ENCODE results near the gene ICA1.

ICA1 gene

DNA sequence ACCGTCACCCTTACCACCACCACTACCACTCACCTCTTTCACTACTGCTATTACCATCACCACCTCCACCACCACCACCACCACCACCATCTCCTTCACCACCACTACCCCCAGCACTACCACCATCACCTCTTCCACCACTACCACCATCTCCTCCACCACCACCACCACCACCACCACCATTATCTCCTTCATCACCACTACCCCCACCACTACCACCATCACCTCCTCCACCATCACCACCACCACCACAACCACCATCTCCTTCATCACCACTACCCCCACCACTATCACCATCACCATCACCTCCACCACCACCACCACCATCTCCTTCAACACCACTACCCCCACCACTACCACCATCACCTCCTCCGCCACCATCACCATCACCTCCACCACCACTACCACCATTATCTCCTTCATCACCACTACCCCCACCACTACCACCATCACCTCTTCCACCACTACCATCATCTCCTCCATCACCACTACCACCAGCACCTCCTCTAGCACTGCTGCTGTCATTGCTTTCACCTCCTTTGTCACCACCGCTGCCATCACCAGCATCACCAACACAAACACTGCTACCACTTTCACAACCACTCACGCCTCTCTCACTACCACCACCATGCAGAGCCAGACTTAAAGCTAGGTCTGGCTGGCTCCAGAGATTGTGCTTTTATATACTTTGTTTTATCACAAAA, 109.3 kb downstream of the ICA1 start:
- Histone ChIP-seq H3K9me3 (ENCODE audit: control insufficient read depth, insufficient read depth, low read depth, low read length) (no peaks in the 10 kb centered on the region), H3K4me1 (ENCODE audit: control insufficient read depth, insufficient read depth, low read length) (no peaks in the 10 kb centered on the region), H3K27ac (ENCODE audit: extremely low read depth, low read depth, low read length) (no peak overlapping the region), H3K36me3 (ENCODE audit: control insufficient read depth in 2 of 2, insufficient read depth in 1 of 2, low read length in 2 of 2) (no peaks in the 10 kb centered on the region), H3K4me3 (ENCODE audit: low read depth, low read length) (no peak overlapping the region)
- ChIA-PET POLR2A (no interaction called here), CTCF (no interaction called here)
- TF ChIP-seq ZNF473 (tag by site-specific recombination; IDR thresholded peaks at IDR 0.05) (no peak), ZNF112 (tag by site-specific recombination; IDR thresholded peaks at IDR 0.05) (no peak), ZNF530 (tag by site-specific recombination; IDR thresholded peaks at IDR 0.05; ENCODE audit: low read depth) (no peak), KLF10 (tag by site-specific recombination; IDR thresholded peaks at IDR 0.05) (no peak), GLI4 (tag by site-specific recombination; IDR thresholded peaks at IDR 0.05) (no peak), ZNF585B (tag by site-specific recombination; IDR thresholded peaks at IDR 0.05) (no peak), SALL2 (tag by site-specific recombination; IDR thresholded peaks at IDR 0.05; ENCODE audit: borderline replicate concordance) (no peak), ZNF223 (tag by site-specific recombination; IDR thresholded peaks at IDR 0.05) (no peak), ZNF394 (tag by site-specific recombination; IDR thresholded peaks at IDR 0.05; ENCODE audit: borderline replicate concordance) (no peak), SCRT1 (tag by site-specific recombination; IDR thresholded peaks at IDR 0.05; ENCODE audit: borderline replicate concordance) (no peak), ZBTB21 (tag by site-specific recombination; IDR thresholded peaks at IDR 0.05) (no peak), TCF7L2 (IDR thresholded peaks at IDR 0.05; ENCODE audit: borderline replicate concordance, low read depth, low read length) (no peak), ZBTB7A (tag by site-specific recombination; IDR thresholded peaks at IDR 0.05; ENCODE audit: low read depth) (no peak), ZNF324 (tag by site-specific recombination; IDR thresholded peaks at IDR 0.05) (no peak)
- TF ChIP-seq, protein P1, sequence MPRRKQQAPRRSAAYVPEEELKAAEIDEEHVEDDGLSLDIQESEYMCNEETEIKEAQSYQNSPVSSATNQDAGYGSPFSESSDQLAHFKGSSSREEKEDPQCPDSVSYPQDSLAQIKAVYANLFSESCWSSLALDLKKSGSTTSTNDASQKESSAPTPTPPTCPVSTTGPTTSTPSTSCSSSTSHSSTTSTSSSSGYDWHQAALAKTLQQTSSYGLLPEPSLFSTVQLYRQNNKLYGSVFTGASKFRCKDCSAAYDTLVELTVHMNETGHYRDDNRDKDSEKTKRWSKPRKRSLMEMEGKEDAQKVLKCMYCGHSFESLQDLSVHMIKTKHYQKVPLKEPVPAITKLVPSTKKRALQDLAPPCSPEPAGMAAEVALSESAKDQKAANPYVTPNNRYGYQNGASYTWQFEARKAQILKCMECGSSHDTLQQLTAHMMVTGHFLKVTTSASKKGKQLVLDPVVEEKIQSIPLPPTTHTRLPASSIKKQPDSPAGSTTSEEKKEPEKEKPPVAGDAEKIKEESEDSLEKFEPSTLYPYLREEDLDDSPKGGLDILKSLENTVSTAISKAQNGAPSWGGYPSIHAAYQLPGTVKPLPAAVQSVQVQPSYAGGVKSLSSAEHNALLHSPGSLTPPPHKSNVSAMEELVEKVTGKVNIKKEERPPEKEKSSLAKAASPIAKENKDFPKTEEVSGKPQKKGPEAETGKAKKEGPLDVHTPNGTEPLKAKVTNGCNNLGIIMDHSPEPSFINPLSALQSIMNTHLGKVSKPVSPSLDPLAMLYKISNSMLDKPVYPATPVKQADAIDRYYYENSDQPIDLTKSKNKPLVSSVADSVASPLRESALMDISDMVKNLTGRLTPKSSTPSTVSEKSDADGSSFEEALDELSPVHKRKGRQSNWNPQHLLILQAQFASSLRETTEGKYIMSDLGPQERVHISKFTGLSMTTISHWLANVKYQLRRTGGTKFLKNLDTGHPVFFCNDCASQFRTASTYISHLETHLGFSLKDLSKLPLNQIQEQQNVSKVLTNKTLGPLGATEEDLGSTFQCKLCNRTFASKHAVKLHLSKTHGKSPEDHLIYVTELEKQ (tag by site-specific recombination; IDR thresholded peaks at IDR 0.05; ENCODE audit: borderline replicate concordance) = no peak

DNA sequence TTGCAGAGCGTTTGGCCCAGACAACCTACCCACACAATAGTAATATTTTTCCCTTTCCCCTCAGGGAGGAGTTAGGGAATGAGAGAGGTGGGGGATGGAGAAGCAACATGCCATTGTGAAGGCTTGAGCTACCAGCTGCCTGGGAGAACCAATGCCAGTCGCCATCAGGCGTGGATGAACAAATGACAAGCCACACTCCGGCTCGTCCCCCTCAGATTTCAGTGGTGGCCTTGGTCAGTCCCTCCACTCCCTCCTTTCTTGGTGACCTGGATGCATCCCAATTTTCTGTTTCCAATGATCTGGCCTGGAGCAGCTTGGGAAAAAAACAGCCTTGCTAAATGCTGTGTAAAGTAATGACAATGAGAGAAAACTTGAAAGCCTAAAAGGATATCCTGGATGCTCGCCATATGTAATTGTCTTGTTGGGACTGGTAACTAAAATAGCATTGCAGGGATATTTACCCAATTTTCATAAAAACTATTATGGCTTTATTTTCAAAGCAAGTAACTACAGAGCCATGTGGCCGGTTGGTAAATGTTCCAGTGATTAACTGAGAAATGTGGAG, 110.7 kb downstream of the ICA1 start:
- Histone ChIP-seq H3K9me3 (ENCODE audit: control insufficient read depth, insufficient read depth, low read depth, low read length) (no peaks in the 10 kb centered on the region), H3K27ac (ENCODE audit: extremely low read depth, low read depth, low read length) (no peak overlapping the region), H3K4me3 (ENCODE audit: low read depth, low read length) (no peak overlapping the region), H3K36me3 (ENCODE audit: control insufficient read depth in 2 of 2, insufficient read depth in 1 of 2, low read length in 2 of 2) (no peaks in the 10 kb centered on the region), H3K4me1 (ENCODE audit: control insufficient read depth, insufficient read depth, low read length) (no peaks in the 10 kb centered on the region)
- ChIA-PET POLR2A (no interaction called here), CTCF (no interaction called here)
- no peak for TF ChIP-seq ZNF544 (tag by site-specific recombination; IDR thresholded peaks at IDR 0.05)

DNA sequence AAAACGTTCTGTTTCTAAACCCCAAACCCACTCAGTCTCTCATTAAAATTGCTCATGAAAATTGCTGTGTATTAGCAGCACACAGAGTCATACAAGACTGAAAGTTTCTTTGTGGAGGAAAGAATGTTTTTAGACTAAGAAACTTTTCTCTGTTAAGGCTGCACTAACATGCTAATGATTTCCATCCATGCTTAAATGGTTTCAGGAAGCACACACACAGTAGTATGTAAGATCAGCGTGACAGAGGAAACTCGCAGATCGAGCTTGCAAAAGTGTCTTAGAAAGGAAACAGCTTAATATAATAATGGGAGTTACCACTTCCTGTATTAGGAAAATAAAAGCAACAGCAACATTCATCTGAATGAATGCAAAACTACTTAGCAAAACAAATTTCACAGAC, 112.7 kb downstream of the ICA1 start:
- ChIA-PET POLR2A (no interaction called here), CTCF (interaction anchor here (0.5 kb wide), 1 partner anchor 25 kb away, joined by 3 read pairs; no protein-coding TSS in a partner anchor)
- no peaks in the 10 kb centered on the region for H3K4me1 ChIP-seq (ENCODE audit: control insufficient read depth, insufficient read depth, low read length)
- no peaks in the 10 kb centered on the region for H3K36me3 ChIP-seq (ENCODE audit: control insufficient read depth in 2 of 2, insufficient read depth in 1 of 2, low read length in 2 of 2)
- TF ChIP-seq ZNF140 (tag by site-specific recombination; IDR thresholded peaks at IDR 0.05) (no peak), RBAK (tag by site-specific recombination; IDR thresholded peaks at IDR 0.05) (no peak), ZNF654 (tag by site-specific recombination; IDR thresholded peaks at IDR 0.05; ENCODE audit: low read depth) (no peak), ZNF501 (tag by site-specific recombination; IDR thresholded peaks at IDR 0.05) (no peak)
- TF ChIP-seq, protein P2, sequence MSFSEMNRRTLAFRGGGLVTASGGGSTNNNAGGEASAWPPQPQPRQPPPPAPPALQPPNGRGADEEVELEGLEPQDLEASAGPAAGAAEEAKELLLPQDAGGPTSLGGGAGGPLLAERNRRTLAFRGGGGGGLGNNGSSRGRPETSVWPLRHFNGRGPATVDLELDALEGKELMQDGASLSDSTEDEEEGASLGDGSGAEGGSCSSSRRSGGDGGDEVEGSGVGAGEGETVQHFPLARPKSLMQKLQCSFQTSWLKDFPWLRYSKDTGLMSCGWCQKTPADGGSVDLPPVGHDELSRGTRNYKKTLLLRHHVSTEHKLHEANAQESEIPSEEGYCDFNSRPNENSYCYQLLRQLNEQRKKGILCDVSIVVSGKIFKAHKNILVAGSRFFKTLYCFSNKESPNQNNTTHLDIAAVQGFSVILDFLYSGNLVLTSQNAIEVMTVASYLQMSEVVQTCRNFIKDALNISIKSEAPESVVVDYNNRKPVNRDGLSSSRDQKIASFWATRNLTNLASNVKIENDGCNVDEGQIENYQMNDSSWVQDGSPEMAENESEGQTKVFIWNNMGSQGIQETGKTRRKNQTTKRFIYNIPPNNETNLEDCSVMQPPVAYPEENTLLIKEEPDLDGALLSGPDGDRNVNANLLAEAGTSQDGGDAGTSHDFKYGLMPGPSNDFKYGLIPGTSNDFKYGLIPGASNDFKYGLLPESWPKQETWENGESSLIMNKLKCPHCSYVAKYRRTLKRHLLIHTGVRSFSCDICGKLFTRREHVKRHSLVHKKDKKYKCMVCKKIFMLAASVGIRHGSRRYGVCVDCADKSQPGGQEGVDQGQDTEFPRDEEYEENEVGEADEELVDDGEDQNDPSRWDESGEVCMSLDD (tag by site-specific recombination; IDR thresholded peaks at IDR 0.05) = no peak
- TF ChIP-seq, protein P3, sequence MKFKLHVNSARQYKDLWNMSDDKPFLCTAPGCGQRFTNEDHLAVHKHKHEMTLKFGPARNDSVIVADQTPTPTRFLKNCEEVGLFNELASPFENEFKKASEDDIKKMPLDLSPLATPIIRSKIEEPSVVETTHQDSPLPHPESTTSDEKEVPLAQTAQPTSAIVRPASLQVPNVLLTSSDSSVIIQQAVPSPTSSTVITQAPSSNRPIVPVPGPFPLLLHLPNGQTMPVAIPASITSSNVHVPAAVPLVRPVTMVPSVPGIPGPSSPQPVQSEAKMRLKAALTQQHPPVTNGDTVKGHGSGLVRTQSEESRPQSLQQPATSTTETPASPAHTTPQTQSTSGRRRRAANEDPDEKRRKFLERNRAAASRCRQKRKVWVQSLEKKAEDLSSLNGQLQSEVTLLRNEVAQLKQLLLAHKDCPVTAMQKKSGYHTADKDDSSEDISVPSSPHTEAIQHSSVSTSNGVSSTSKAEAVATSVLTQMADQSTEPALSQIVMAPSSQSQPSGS (tag by site-specific recombination; IDR thresholded peaks at IDR 0.05; ENCODE audit: low read depth) = no peak
- H3K4me3 ChIP-seq (ENCODE audit: low read depth, low read length) = no peak overlapping the region
- no peaks in the 10 kb centered on the region for H3K9me3 ChIP-seq (ENCODE audit: control insufficient read depth, insufficient read depth, low read depth, low read length)
- H3K27ac ChIP-seq (ENCODE audit: extremely low read depth, low read depth, low read length) = no peak overlapping the region

Measured in HEK293 (cell line).